Measurements from ENCODE around the gene DPEP3.

- TF ChIP-seq EZH2phosphoT487 (IDR thresholded peaks at IDR 0.05; ENCODE audit: insufficient read depth, low read depth) (no peak), EZH2 (IDR thresholded peaks at IDR 0.05; ENCODE audit: insufficient read depth, poor library complexity, severe bottlenecking) (no peak)
Observed at GRCh38 chr16:67943619-67944504, 36.4 kb downstream of the DPEP3 start, which contains the start of gene LCAT.

Measured in GM23248 (cell line).